RPMI7951 (cell line): ENCODE measurements around the gene ALG6. TPM values are rescaled to one million over a fixed set of nuclear protein-coding genes. Genes with fewer than 3 reads are reported as not detected.
"Not testable (repeated sequence)": the region's sequence is repeated elsewhere in the genome, so short reads cannot be mapped to it uniquely, and the experiment has no call there.

ENCODE experiments used
- DNase-seq: peaks from one replicate; pipeline ENCODE4 v3.0.0-alpha.2; 2012; ENCODE audit warnings: low read depth
- total RNA-seq: library from RNA; depleted of rRNA; stranded (reverse); fragments of >200 nt; shearing (Covaris generic); gene quantifications from 2 replicates; pipeline ENCODE4 v1.2.3, GENCODE V29; 2014

Gene ALG6
- total RNA-seq, 1 experiment from 2014 or later, result 26.3 TPM

- DNase-seq, result no peak
These were observed 46.0 kb downstream of the ALG6 start for GRCh38 chr1:63413394-63413793.

- DNase-seq, result no peak
These were observed 47.4 kb downstream of the ALG6 start for GRCh38 chr1:63414691-63415365.

GRCh38 chr1:63418101-63418500, 50.7 kb downstream of the ALG6 start:
- no peak for DNase-seq

- DNase-seq, result not testable (repeated sequence)
These were observed 53.3 kb downstream of the ALG6 start for GRCh38 chr1:63420746-63421145.

GRCh38 chr1:63423649-63424048, 56.2 kb downstream of the ALG6 start:
- DNase-seq, result no peak

- no peak for DNase-seq
These were observed 61.4 kb downstream of the ALG6 start for GRCh38 chr1:63428815-63429214.

- no peak for DNase-seq
These were observed 61.9 kb downstream of the ALG6 start for GRCh38 chr1:63429281-63429680.

- DNase-seq, result peak; percentile 20
These were observed 67.7 kb downstream of the ALG6 start for GRCh38 chr1:63435161-63435560.

GRCh38 chr1:63442141-63442475, 74.7 kb downstream of the ALG6 start:
- DNase-seq, result peak; percentile 27

GRCh38 chr1:63448731-63449246, 81.4 kb downstream of the ALG6 start:
- no peak for DNase-seq

- no peak for DNase-seq
These were observed 83.0 kb downstream of the ALG6 start for GRCh38 chr1:63450416-63450815.

- no peak for DNase-seq
These were observed 85.8 kb downstream of the ALG6 start for GRCh38 chr1:63453232-63453631.

- peak; percentile 21 for DNase-seq
These were observed 86.8 kb downstream of the ALG6 start for GRCh38 chr1:63454269-63454668.

GRCh38 chr1:63458750-63459149, 91.3 kb downstream of the ALG6 start:
- no peak for DNase-seq

- DNase-seq, result no peak
These were observed 94.3 kb downstream of the ALG6 start for GRCh38 chr1:63461661-63462230.

GRCh38 chr1:63463248-63463647, 95.8 kb downstream of the ALG6 start:
- no peak for DNase-seq

- DNase-seq, result no peak
These were observed 98.8 kb downstream of the ALG6 start for GRCh38 chr1:63466181-63466580.

- no peak for DNase-seq
These were observed 99.3 kb downstream of the ALG6 start for GRCh38 chr1:63466759-63467158.

GRCh38 chr1:63468683-63469082, 101.3 kb downstream of the ALG6 start:
- DNase-seq, result not testable (repeated sequence)

- no peak for DNase-seq
These were observed 108.3 kb downstream of the ALG6 start for GRCh38 chr1:63475761-63476160.

GRCh38 chr1:63480057-63480456, 112.6 kb downstream of the ALG6 start:
- no peak for DNase-seq

GRCh38 chr1:63486629-63487028, 119.2 kb downstream of the ALG6 start:
- DNase-seq, result no peak

- DNase-seq, result no peak
These were observed 120.1 kb downstream of the ALG6 start for GRCh38 chr1:63487336-63488065.
